HG03060 (cell line): ENCODE measurements around the gene RAET1L.
"Not testable (repeated sequence)": the region's sequence is repeated elsewhere in the genome, so short reads cannot be mapped to it uniquely, and the experiment has no call there.

Experiments used
- ATAC-seq: cut with Tn5 transposase; IDR thresholded peaks from one replicate; pipeline ENCODE4 v1.9.1; 2021; ENCODE audit warnings: low read depth, moderate number of reproducible peaks; ENCODE audit not compliant: unreplicated experiment

The RAET1L gene

GRCh38 chr6:150025201-150025917 is at the start of gene RAET1L:
Gene RAET1L (minus strand): TSS chr6:150025532. CDS start chr6:150025471, 61 bp downstream.
- no peak for ATAC-seq

GRCh38 chr6:150075034-150075421 is 49.7 kb upstream of the RAET1L start:
- ATAC-seq = no peak

GRCh38 chr6:150074396-150075033 is 49.2 kb upstream of the RAET1L start:
- not testable (repeated sequence) for ATAC-seq

- no peak for ATAC-seq
These were observed 46.9 kb upstream of the RAET1L start for GRCh38 chr6:150072201-150072600.

- ATAC-seq = no peak
These were observed 45.0 kb upstream of the RAET1L start for GRCh38 chr6:150070236-150070818.

GRCh38 chr6:150069706-150070105 is 44.4 kb upstream of the RAET1L start:
- no peak for ATAC-seq

- no peak for ATAC-seq
These were observed 43.7 kb upstream of the RAET1L start, which contains the start of gene ULBP3 for GRCh38 chr6:150068720-150069648. Gene ULBP3 (minus strand): TSS chr6:150069121. CDS start chr6:150069066, 55 bp downstream.

GRCh38 chr6:150068151-150068550 is 42.8 kb upstream of the RAET1L start:
- no peak for ATAC-seq

- no peak for ATAC-seq
These were observed 39.8 kb upstream of the RAET1L start for GRCh38 chr6:150065083-150065482.

GRCh38 chr6:150063640-150064039 is 38.3 kb upstream of the RAET1L start:
- ATAC-seq = no peak

GRCh38 chr6:150059973-150060372 is 34.6 kb upstream of the RAET1L start:
- ATAC-seq = not testable (repeated sequence)

- no peak for ATAC-seq
These were observed 33.7 kb upstream of the RAET1L start for GRCh38 chr6:150058986-150059385.

- no peak for ATAC-seq
These were observed 33.0 kb upstream of the RAET1L start for GRCh38 chr6:150058231-150058792.

- ATAC-seq = no peak
These were observed 32.2 kb upstream of the RAET1L start for GRCh38 chr6:150057501-150057951.

- ATAC-seq = no peak
These were observed 31.6 kb upstream of the RAET1L start for GRCh38 chr6:150056916-150057315.

- ATAC-seq = no peak
These were observed 30.8 kb upstream of the RAET1L start for GRCh38 chr6:150056156-150056555.

GRCh38 chr6:150055131-150055530 is 29.8 kb upstream of the RAET1L start:
- no peak for ATAC-seq

- no peak for ATAC-seq
These were observed 28.1 kb upstream of the RAET1L start for GRCh38 chr6:150053450-150053849.

GRCh38 chr6:150050846-150051245 is 25.5 kb upstream of the RAET1L start:
- ATAC-seq = no peak

GRCh38 chr6:150048099-150048498 is 22.8 kb upstream of the RAET1L start:
- ATAC-seq = no peak
